WERI-Rb-1 (cell line): ENCODE data around the gene INSYN1.

Experiments
- DNase-seq: peaks from one replicate; pipeline ENCODE4 v3.0.0-alpha.2; 2020
- H3K27ac ChIP-seq: fragments of 250-450 bp; sonication (Bioruptor Pico); 2 replicates; pipeline ENCODE4 v1.5.1; 2020; ENCODE audit warnings: mild to moderate bottlenecking, moderate library complexity
- H3K27me3 ChIP-seq: fragments of 250-450 bp; sonication (Bioruptor Pico); 2 replicates; pipeline ENCODE4 v1.5.1; 2021; ENCODE audit warnings: mild to moderate bottlenecking, low read depth, moderate library complexity; ENCODE audit not compliant: insufficient read depth, severe bottlenecking
- H3K36me3 ChIP-seq: fragments of 250-450 bp; sonication (Bioruptor Pico); 2 replicates; pipeline ENCODE4 v1.5.1; 2020; ENCODE audit warnings: mild to moderate bottlenecking, moderate library complexity
- H3K4me3 ChIP-seq: 2 replicates; pipeline ENCODE4 v1.5.1; 2011; ENCODE audit warnings: low read depth, mild to moderate bottlenecking, control low read depth, low read length
- H3K9me3 ChIP-seq: fragments of 250-450 bp; sonication (Bioruptor Pico); 2 replicates; pipeline ENCODE4 v1.5.1; 2021; ENCODE audit warnings: mild to moderate bottlenecking, moderate library complexity; ENCODE audit not compliant: severe bottlenecking
- TF ChIP-seq, protein P1 (sequence below): IDR thresholded peaks from 2 replicates; pipeline ENCODE4 v1.5.1; 2011; ENCODE audit warnings: low read depth, mild to moderate bottlenecking, control low read depth, inconsistent platforms, low read length

Gene INSYN1

DNA sequence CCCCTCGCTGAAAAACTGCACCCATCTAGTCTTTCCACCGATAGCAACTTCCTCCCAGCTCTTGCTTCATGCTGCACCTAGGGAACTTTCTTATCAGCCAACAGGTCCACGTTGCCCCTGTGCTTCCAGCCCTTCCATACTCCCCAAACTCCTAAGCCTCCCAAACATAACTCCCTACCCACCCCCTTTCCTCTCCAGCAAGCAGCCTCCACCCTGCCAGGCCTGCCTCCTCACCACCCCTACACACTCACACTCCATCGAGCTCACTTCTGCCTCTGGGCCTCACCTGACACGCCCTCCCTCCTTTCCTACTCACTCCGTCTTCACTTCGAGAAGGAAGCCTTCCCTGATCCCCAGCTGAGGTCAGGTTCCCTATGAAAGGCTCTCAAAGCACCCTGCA, 8.1 kb downstream of the INSYN1 start:
- no peak overlapping the region for H3K27ac ChIP-seq
- TF ChIP-seq, protein P1, sequence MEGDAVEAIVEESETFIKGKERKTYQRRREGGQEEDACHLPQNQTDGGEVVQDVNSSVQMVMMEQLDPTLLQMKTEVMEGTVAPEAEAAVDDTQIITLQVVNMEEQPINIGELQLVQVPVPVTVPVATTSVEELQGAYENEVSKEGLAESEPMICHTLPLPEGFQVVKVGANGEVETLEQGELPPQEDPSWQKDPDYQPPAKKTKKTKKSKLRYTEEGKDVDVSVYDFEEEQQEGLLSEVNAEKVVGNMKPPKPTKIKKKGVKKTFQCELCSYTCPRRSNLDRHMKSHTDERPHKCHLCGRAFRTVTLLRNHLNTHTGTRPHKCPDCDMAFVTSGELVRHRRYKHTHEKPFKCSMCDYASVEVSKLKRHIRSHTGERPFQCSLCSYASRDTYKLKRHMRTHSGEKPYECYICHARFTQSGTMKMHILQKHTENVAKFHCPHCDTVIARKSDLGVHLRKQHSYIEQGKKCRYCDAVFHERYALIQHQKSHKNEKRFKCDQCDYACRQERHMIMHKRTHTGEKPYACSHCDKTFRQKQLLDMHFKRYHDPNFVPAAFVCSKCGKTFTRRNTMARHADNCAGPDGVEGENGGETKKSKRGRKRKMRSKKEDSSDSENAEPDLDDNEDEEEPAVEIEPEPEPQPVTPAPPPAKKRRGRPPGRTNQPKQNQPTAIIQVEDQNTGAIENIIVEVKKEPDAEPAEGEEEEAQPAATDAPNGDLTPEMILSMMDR, result no peak
- no peak overlapping the region for H3K4me3 ChIP-seq
- H3K36me3 ChIP-seq, result peaks cover 18% of the 10 kb centered on the region
- no peaks in the 10 kb centered on the region for H3K9me3 ChIP-seq
- H3K27me3 ChIP-seq, result no peaks in the 10 kb centered on the region
- no peak for DNase-seq

DNA sequence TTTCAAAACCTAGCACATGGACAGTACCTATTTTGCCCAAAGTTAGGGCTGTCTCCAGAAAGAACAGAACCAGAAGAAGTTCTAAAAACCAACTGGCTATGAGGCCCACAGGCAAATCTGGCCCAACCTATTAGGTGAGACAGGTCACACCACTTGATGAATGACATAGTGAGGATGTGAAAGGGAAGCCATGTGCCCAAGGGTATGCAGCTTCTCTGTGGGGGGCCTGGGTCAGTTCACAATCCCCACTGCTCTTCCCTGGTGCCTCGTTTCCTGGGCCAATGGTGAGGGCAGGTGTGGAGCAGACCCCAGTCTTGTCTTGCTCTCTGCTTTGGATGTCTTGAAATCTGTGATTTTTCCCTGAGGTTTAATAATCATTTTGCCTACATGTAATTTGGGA, 8.9 kb downstream of the INSYN1 start:
- Histone ChIP-seq H3K9me3 (no peaks in the 10 kb centered on the region), H3K27ac (no peak overlapping the region), H3K27me3 (no peaks in the 10 kb centered on the region), H3K36me3 (peaks cover 10% of the 10 kb centered on the region), H3K4me3 (no peak overlapping the region)
- no peak for DNase-seq
- TF ChIP-seq, protein P1, result no peak

DNA sequence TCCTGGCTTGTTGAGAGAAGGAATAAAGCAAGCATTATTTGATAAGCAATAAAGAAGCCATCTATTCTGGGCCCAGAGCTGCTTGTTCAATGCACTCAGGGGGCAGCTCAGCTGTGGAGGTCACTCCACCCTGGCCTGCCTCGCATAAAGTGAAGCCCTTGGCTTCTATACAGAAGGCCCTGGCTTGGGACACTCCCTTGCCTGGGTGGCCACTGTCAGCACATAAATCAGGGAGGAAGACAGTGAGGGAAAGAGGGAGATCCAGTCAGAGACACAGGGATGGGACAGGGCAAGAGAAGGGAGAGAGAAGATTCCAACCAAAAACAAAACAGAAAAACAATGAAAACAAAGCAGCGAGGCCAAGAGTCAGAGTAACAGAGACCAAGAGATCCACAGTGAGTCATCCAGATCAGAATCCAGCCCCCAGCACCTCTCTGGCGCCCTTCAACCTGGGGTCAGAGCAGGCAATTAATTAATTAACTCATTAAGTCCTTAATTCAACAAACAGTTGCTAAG, 11.8 kb downstream of the INSYN1 start:
- H3K27me3 ChIP-seq, result no peaks in the 10 kb centered on the region
- TF ChIP-seq, protein P1, result no peak
- DNase-seq, result no peak
- no peaks in the 10 kb centered on the region for H3K9me3 ChIP-seq
- no peak overlapping the region for H3K27ac ChIP-seq
- H3K36me3 ChIP-seq, result peaks cover 8% of the 10 kb centered on the region
- H3K4me3 ChIP-seq, result no peak overlapping the region

DNA sequence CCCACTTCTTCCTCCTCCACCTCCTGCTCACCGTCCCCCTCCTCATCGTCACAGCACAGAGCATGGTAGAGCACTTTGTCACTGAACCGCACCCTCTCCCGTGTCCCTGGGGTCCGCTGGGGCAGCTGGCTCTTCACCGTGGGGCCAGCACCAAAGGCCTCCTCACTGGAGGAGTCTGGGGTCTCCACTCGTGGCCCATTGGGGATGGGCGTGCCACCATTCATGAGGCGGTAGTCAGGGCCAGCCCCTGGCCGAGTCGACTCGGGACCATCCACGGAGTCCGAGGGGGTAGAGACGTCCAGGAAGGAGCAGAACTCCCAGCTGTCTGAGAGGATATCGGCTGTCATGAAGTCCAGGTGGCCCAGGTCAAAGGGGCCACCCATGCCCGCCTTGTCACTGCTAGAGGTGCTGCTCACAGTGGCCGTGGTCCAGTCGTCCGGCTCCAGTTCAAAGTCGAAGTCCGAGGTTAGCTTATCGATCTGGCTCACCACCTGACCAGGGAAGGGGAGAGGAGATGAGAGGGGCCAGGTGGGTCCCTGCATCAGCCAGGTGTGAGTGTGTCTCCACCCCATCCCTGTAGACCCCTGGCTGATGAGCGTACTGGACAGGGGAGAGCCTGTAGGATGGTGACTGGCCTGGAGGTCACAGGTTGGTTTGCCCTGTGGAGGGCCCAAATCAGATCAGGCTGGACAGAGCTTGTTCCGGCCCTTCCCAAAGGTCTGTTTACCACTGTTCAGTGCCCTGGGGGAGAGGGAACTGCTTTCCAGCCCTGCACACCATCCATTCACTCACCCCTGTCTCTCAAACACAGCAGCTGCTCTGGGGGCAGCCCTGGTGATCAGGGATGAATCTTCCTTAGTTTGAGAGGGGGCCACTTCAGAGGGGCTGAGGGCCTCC, 12.8 kb downstream of the INSYN1 start:
- H3K9me3 ChIP-seq, result no peaks in the 10 kb centered on the region
- H3K27ac ChIP-seq, result no peak overlapping the region
- no peak overlapping the region for H3K4me3 ChIP-seq
- H3K36me3 ChIP-seq, result peaks cover 8% of the 10 kb centered on the region
- TF ChIP-seq, protein P1, result no peak
- DNase-seq, result no peak
- H3K27me3 ChIP-seq, result no peaks in the 10 kb centered on the region

DNA sequence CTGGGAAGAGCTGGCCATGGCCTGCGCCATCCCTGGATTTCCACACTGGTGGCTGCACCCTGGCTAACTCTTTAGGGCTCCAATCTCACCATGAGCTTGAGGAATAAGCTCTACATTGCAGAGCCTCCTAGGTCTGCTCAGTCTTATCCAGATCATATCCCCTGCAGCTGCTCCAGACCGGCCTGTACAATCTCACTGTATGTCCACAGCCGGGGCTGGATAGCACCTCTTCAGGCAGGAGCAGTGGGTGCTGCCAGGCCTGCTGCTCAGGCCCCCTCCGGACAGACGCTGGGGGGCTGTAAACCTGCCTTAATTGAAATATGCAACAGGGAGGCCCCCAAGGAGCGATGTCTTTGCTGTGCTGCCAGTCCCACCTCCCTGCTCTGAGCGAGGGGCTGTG, 15.6 kb downstream of the INSYN1 start:
- no peak overlapping the region for H3K4me3 ChIP-seq
- no peak overlapping the region for H3K27ac ChIP-seq
- H3K9me3 ChIP-seq, result no peaks in the 10 kb centered on the region
- no peaks in the 10 kb centered on the region for H3K27me3 ChIP-seq
- TF ChIP-seq, protein P1, result no peak
- DNase-seq, result no peak
- H3K36me3 ChIP-seq, result peaks cover 8% of the 10 kb centered on the region
